Measurements from ENCODE around the gene PFDN4.
A peak's percentile ranks its signal among the peaks of the same experiment; 100 is the strongest.

Gene PFDN4

DNA sequence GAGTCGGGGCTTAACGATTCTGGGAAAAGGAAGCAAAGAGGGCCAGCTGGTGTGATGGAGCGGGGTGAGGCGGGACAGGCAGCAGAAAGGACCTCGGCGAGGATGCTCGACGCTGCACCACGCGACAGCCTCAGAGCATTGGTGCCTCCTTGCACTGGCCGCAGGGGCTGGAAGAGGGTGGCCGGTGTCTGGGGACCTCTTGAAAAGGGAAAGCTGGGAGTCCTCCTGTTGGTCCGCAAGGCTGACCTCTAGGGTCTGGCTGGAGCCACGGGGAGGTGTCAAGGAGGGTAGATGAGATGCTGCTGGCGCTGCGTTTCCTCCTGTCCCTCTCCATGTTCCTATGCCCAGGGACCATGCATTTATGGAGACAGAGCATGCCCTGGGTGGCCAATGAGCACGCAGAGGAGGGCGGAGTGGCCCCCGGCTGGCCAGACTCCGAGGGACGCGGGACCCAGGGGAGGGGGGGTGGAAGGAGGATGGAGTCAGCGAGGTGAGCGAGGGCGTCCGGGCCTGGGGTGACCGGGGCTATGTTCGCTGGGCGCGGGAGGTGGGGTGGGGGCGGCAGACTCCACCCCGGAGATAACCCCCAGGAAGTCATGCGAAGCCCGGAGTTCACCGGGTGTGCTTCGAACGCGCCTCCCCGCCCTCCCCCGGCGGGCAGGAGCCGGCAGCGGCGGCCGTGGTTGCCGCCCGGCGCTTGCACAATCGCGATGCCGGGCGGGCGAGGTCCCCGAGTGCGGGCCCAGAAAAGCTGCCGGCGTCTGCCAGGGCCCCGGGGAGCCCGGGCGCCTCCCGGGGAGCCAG is 34.0 kb upstream of the PFDN4 start, which contains the start of gene CYP24A1:
Gene CYP24A1 (minus strand): TSS at position 334 of the 804 bp plus-strand sequence. CDS start 407 bp downstream, outside the sequence.
- no peak for DNase-seq

DNA sequence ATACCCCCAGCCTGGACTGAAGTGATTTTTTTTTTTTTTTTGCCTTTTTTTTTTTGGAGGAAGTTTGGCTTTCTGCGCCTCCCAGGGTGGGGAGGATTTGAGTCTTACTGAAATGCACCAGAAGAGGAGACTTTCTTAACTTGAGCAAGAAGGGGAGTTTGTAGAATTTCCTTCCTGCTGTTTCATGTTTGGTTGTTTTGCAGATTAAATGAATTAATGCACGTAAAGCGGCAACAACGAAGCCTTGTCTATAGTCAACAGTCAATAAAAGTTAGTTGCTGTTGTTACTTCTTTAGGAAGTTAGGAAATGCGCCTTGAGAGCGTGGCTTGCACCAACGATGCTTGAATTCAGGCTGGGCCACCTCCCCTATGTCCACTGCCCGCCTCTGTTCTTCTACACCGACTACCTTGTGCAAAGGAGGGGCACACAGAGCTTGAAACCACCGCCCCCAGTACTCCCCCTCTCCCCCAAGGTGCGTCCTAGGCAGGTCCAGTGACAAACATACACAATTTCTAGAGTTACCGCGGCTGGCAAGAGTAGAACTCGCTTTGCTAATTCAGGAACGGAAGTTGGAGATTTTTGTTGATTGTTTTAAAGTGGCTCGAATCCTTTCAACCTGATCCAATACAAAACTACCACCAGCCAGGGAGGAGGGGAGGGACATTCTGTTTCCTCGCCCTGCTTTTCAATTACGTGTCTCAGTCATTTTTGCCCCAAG is 33.3 kb upstream of the PFDN4 start:
- DNase-seq, result no peak

DNA sequence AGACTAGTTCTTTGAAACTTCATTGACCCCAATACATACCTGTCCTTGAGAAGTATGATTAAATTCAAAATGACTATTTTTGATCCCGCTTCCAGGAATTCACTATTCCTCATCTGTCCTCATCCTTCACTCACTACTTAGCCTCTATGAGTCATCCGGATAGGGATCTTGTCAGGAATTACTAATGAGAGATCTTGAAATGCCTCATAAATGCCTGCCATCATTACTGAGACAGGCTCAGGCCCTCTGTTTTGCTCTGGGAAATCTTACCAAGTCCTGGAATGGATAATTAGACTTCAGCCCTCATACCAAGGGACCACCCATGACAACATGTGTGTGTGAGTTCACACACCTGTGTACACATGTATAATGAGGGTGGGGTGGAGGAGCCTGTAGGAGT is 31.3 kb upstream of the PFDN4 start:
- no peak for DNase-seq

DNA sequence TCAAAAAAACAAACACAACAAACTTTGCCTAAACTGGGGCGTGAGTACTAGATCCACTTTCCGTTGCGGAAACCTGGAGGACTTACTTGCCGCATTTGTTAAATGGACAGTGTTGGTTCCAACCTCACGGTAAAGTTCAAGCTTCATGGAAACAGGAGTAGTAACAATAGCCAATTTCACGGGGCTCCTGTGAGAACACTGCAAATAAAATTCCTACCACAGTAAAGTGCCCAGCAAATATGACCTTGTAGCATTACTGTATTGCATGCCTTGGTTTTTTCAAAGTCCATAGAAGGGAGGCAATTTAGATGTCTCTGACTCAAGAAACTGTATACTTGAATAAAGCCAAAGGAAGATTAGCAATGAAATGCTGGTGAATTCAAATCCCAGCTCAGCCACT is 30.5 kb upstream of the PFDN4 start:
- DNase-seq, result no peak

DNA sequence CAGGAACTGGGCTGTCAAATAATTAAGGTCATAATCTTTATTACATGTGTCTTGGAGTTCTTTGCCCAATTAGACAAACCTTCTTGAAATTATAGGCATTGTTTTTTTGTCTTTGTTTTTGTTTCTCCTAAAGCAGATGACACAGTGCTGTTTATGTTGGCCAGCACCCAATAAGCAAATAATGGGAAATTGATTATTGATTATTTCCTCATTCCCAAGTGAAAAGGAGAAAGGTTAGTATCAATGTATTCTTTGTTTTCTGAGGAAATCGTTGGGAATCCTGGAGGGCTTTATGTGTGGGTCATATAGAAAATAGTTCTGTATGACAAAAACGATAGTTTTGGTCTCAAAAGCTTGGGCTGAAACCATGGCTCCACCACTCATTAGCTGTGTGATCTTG is 29.6 kb upstream of the PFDN4 start:
- no peak for DNase-seq

DNA sequence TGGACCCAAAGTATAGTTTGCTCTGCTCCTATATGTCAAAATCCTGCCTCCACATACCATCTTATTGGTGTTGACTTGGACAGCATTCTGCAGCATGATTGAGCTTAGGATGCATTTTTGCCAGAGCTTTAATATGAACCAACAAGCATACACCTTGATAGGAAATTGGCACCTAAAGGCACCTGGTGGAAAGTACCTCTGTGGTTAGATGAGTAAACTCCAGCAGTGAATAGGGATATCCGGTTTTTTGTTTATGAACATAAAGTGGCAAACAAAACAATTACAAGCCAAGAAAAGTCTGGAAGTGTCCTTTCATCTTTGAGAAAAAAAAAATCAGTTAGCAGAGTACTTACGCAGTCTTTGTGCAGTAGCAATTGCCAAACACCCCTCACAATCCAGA is 27.9 kb upstream of the PFDN4 start:
- no peak for DNase-seq

DNA sequence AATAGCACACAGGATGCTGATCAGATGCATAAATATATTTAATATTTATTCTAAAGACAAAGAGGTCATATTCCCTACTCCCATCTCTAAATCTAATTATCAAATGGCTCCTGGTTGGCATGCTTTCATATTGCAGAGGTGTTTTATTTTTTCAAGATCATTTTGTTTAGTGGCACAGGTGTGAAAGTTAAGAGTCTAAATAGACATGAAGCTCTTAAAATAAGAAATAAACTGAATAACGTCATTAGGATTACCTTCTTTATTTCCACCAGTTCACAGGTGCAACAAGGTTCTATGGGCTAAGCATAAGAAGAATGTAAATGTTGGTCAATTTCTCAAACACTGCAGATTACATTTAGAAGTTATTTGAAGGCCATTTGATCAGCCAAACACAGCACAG is 27.0 kb upstream of the PFDN4 start:
- no peak for DNase-seq

DNA sequence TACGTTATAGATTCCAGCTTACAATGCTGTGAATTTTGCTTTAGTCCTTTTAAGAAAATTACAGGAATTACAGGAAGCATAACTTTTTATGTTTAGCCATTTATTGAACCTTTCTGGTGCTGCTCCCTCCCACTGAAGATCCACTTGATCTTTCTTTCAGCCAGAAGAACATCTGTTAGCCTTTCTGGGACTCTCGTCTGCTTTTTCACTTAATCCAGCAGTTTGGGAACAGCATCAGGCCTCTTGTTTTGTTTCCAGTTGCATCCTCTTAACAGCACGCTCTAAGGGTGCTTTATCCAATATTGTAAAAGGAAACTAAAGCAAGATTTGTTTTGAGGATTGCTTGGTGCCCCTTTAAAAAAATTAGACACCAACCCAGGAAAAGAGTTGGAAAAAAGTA is 23.8 kb upstream of the PFDN4 start:
- DNase-seq, result no peak

DNA sequence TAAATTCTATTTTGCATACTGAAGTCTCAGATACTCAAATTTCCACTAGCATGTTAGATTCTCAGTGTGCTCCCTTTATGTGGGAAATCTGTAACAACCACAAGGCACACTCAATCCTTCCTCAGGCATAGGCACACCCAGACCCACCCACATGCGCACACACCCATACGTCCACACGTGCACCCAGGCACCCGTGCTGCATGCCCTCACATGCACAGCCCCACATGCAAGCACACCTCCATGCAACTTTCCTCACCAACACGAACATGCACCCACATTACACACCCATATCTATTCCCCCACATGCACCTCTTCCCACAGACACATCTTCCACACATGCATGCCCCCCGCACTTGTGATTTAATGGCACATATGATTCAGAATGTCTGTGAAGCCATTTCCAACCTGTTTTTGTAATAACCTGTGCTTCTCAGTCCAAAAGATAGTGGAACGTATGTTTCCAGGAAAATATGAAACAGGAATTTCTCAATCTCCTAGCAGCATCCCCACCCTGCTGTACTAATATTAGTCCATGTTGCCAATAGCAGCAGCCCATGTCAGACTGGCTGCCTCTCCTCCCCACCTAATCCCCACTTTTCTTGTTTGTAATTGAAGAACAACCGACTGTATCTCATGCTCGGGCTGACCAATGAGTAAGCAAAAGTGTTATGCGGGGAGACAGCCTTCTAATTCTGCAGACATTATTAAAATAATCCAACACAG is 22.8 kb upstream of the PFDN4 start:
- no peak for DNase-seq

DNA sequence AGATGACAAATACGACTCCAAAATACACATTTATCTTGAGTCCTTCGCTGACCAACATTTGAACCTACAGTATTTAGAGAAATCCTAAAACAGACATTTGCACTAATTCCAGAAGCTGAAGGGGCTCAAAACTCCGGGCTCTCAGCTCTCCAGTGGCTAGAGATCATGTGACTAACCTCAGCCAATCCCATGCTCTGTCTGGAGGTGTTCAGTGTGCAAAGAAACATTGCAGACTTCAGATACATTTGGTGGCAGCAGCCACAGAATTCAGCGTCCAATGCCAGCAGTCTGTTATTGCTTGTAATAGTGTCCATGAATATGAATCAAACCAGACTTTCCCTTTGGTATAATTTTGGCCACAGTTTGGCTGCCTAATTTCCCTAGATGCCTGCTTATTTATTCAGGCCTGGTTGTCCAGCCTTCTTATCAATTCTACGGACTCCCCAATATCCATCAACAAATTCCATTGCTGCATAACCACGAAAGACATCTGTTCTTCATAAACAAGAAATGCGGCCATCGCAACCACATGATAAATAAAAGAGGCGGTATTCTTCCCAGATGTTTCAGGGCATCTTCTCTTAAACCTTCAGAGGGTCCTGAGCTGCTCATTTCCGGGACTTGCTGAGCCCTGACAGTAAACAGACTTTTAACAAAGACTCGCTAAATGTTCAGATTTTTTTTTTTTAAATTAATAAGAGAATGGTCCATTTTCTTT is 19.6 kb upstream of the PFDN4 start:
- DNase-seq, result no peak

DNA sequence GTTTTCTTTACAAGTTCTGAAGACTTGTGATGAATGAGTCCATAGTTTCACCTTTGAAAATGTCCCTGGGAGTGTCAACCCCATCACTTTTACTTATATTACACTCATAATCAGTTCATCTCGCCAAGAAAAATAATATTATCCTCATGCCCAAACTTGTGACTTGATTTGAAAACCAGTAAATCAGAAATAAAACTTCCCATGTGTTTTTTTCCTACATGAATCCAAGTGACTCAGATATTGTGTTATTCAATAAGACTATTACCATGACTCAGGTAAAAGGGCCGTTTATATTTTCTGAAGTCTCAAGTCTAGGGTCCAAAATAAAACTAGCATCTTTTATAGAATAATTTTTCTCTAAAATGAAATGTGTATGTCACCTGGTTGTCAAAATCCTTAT is 18.3 kb upstream of the PFDN4 start:
- no peak for DNase-seq

DNA sequence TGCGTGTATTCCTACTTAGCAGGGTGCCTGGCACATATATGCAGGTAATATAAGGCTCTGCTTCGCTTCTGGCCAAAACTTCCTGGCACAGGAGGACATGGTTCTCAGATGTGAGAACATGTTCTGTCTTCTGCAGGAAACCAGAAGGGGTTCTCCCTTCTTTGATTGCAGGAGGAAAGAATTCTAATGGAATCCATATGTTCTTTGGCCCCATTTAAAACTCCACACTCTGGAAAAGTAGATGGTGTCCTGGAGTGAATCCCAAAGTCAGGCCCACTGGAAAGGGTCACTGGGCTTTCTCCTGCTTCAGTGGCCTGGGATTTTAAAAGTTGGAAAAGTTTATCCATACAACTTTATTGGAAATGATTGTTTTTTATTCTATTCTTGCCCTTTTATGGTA is 17.7 kb upstream of the PFDN4 start:
- DNase-seq, result no peak

DNA sequence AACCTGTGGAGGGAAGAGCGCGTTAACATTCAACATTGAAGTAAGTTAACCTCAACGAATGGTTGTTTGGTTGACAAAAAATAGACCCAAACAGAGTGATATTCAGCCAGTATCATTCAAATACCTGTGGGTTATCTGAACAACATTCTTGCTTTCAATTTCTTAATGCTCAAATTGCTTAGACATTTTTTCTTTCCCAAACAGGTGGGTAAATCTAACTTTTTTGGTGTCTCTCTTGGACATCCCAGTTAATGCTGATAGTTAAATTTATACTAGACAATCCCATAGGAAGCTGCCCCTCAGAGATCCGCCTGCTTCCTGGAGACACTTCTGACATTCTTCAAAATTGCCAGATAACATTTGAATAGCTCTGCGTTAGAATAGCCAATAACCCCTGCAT is 14.1 kb upstream of the PFDN4 start:
- DNase-seq, result no peak

DNA sequence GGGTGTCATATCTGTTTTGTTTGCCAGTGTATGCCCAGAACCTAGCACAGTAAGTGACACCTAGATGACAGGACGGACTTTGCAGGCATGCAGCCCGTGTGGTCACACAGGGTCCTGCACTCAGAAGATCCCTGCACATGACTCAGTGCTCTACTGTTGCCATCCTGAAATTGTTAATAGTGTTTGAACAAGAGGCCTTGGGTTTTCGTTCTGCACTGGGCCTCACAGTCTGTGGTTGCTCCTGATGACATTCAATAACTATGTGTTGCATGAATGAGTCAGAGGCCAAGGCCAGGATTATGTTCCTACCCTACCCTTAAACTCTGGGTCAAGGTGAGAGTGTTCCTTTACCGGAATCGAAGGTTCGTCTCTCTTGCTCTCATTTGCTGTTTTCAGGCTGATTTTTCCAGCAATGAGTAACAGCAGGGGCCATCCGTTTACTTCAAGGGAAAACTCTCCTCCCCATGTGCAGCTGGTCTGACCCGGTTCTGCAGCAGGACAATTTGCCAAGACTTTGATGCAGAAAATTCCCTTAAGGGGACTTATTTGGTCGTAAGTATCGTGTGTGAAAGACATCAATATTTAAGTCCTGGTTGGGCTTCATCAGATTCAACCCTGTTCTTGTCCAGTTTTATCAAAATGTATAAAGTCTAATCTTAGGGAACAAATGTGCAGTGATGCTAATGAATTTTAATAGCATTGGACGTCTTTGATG is 13.0 kb upstream of the PFDN4 start:
- DNase-seq, result no peak

DNA sequence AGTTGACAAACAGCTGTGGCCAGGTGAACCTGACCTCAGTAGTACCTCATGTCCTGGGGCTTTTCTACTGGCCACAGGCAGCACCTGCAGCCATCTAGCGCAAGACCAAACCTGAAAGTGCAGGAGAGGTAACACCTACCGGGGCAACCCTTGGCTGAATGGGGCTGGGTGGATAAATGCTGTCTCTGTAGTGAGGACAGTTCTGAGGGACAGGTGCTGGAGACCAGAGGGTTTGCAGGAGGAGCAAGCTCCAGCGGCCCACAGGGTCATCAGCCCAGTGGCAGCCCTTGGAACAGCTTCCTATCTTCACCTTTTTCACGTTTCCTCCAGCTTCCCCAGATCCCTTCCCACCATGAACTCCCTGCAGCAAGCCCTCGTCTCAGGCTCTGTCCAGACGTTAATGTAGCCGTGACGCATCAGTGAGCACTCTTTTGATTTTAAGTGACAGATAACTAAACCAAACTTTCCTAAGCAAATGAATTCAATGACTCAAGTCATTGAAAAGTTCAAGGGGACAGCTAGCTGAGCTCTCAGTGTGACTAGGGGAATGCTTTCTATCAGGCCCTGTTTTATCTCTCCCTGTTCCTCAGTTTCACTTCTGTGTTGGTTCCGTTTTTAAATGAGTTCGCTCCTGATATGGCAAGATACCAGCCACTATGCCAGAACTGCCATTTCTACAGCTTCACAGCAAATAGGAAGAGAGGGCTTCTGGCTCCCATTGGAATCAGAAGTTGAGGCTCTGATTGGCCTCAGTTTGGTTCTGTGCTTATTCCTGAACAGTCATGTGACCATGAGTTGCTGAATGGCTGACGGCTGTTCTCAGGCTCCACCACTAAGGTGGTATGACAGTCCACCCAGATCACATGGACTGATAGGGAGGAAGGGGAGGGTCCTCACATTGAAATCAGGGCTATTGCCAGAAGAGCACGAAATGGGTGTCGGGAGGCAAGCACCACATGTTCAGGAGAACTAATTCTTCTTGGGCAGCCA is 12.1 kb upstream of the PFDN4 start:
- DNase-seq, result no peak

DNA sequence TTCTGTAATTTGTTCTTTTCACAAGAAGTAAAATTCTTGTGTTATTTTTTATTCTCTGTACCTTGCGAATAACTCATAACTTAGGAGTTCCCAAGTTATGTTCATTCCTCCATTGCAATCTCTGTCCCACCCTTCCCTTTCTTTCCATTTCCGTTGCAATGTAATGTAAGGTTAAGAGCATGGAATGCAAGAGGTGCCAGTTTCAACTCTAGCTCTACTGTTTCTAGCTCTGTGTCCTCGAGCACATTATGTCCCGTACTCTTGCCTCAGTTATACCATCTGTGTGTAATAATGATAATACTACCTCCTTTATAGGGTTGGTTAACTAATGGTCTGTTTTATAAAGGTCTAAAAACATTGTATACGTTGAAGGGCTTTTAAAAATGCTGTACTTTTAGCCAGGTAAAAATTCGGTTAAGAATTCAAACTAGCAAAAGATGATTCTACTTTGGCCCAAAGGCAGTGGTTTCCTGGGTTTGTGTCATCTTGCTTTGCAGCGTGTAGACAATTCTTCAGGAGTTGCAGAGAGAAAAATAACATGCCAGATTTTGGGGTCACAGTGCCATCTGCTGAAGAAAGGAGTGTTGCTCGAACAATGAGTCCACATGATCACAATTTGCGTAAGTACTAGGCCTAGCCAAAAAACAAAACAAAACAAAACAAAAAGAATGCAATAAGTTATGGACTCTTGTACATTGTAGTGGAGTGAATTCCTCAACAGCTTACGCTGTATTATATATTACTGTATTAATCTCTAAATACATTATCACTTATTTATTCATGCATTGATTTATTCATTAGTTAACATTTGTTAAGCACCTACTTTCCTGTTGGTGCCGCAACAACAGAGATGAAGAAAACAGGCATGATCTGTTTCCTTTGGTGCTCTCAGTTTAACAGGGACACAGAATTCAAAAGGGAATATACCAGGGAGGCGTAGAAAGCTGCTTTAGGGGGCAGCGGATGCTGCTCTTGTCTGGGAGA is 10.0 kb upstream of the PFDN4 start:
- no peak for DNase-seq

DNA sequence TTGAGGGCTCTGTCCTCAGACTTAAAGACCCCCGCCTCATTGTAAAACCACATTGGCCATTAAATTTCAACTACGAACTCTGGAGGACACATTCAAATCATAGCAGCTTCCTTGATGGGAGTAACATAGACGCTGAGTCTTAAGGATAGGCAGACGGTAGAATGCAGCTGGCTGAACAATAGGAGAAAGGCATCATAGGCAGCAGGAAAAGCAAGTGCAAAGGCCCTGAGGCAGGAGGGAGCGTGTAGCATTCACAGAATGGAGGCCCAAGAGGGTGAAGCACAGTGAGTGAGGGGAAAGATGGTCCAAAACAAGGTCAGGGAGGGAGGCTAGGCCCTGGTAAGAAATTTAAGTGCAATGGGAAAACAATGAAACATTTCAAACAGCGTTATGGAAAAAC is 8.6 kb upstream of the PFDN4 start:
- no peak for DNase-seq

DNA sequence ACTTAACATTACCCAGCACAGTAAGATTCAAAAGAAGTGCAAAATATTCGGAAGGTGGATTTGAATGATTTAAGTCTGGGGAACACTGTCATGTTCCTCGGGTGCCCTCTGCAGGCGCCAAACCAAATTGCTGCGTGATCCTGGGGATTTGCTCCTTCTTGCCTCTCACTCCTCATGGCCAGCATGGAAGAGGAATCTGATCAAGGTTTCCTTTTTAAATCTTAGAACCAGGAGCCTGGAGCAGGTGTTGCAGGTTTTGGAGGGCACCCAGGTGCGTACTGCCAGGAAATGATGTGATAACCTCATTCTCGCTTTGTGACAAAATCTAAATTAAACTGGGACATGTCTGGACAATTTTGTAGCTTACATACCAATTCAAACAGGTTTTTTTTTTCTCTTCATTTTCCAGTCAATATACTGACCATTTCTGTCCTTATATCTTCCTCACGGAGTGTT is 8.1 kb upstream of the PFDN4 start:
- DNase-seq, result peak; percentile 61

DNA sequence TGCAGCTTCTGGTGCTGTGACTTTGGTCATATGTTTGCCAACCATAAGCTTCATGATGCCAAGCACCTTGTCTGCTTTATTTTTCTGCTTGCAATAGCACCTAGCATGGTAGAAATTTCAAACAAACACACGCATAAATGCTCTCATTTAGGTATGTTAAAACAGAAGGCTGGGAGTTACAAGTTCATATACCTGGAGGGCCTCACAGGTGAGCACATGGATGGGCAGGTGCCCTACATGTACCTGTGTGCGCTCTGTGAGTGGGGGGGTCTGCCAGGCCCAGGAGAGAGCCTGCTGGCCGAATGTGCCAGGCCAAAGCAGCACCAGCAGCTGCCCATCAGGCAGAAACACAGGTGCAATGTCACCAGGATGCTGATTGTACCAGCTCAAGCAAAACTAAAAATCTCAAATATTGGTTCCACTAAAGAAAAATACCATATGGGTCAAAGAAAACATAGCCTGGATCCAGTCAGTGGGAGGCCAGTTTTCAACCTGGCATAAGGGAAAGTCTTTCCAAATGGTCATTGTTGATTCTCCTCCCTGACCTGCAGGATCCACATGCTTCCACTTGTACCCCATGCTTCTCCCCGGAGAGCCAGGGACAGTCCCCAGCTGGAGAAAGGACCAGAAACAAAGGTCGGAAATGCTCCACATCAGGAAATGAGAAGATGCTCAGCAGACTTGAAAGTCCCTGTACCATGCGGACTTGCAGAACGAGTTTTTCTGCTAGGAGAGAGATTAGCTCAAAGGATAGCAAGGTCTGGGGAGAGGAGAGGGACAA is 7.2 kb upstream of the PFDN4 start:
- no peak for DNase-seq
